HepG2 (cell line): ENCODE measurements around the gene P2RX5. TPM values are rescaled to one million over a fixed set of nuclear protein-coding genes. Genes with fewer than 3 reads are reported as not detected.

Experiments used
- AGO1 ChIP-seq: fragments of 200-400 bp; formaldehyde crosslinking; IDR thresholded peaks from 2 replicates; pipeline ENCODE4 v1.6.1; 2017; ENCODE audit warnings: mild to moderate bottlenecking, low read depth, low read length, moderate library complexity; ENCODE audit not compliant: poor library complexity, severe bottlenecking
- ARID3A ChIP-seq: IDR thresholded peaks from 2 replicates; pipeline ENCODE4 v1.6.1; 2012; ENCODE audit warnings: low read depth, low read length, improper control_type of control experiment
- ARNT ChIP-seq: fragments of 450-650 bp; IDR thresholded peaks from 2 replicates; pipeline ENCODE4 v1.6.1; 2017
- ATF1 ChIP-seq: IDR thresholded peaks from 2 replicates; pipeline ENCODE4 v1.6.1; 2016; ENCODE audit warnings: mild to moderate bottlenecking, control low read depth
- ETV6 ChIP-seq: sonication (generic); formaldehyde crosslinking; conservative IDR thresholded peaks from 2 replicates; pipeline ENCODE4 v1.4.0; 2020; ENCODE audit warnings: missing genetic modification reagents
- FIP1L1 ChIP-seq: fragments of 200-400 bp; formaldehyde crosslinking; IDR thresholded peaks from 2 replicates; pipeline ENCODE4 v1.6.1; 2018; ENCODE audit warnings: low read depth, mild to moderate bottlenecking, low read length, moderate library complexity, borderline replicate concordance; ENCODE audit not compliant: insufficient read depth
- FOSL1 ChIP-seq: sonication (generic); formaldehyde crosslinking; IDR thresholded peaks from 2 replicates; pipeline ENCODE4 v1.9.0; 2021; ENCODE audit warnings: missing genetic modification reagents, borderline replicate concordance
- FOXO1 ChIP-seq: sonication (generic); formaldehyde crosslinking; IDR thresholded peaks from 2 replicates; pipeline ENCODE4 v1.4.0; 2020; ENCODE audit warnings: missing genetic modification reagents
- HNRNPLL ChIP-seq: fragments of 200-400 bp; formaldehyde crosslinking; IDR thresholded peaks from 2 replicates; pipeline ENCODE4 v1.6.1; 2017; ENCODE audit warnings: mild to moderate bottlenecking, low read depth, low read length; ENCODE audit not compliant: poor library complexity, severe bottlenecking
- MXD3 ChIP-seq: IDR thresholded peaks from 2 replicates; pipeline ENCODE4 v1.6.1; 2016; ENCODE audit warnings: mild to moderate bottlenecking, missing biosample characterization, missing genetic modification reagents
- RELA ChIP-seq: sonication (generic); formaldehyde crosslinking; IDR thresholded peaks from 2 replicates; pipeline ENCODE4 v1.4.0; 2020; ENCODE audit warnings: missing genetic modification reagents
- RNF2 ChIP-seq: fragments of 450-650 bp; conservative IDR thresholded peaks from 2 replicates; pipeline ENCODE4 v1.6.1; 2016; ENCODE audit warnings: low read depth
- SMAD9 ChIP-seq: sonication (generic); formaldehyde crosslinking; IDR thresholded peaks from 2 replicates; pipeline ENCODE4 v1.5.1; 2020; ENCODE audit warnings: mild to moderate bottlenecking, missing genetic modification reagents
- TIGD3 ChIP-seq: sonication (generic); formaldehyde crosslinking; IDR thresholded peaks from 2 replicates; pipeline ENCODE4 v1.5.1; 2020; ENCODE audit warnings: mild to moderate bottlenecking, missing genetic modification reagents, borderline replicate concordance
- UBTF ChIP-seq: sonication (generic); formaldehyde crosslinking; IDR thresholded peaks from 2 replicates; pipeline ENCODE4 v1.4.0; 2020; ENCODE audit warnings: mild to moderate bottlenecking, missing genetic modification reagents
- ZNF18 ChIP-seq: sonication (generic); formaldehyde crosslinking; IDR thresholded peaks from 2 replicates; pipeline ENCODE4 v1.8.0; 2022; ENCODE audit warnings: mild to moderate bottlenecking, missing genetic modification reagents; ENCODE audit not compliant: insufficient replicate concordance
- ZNF44 ChIP-seq: sonication (generic); formaldehyde crosslinking; IDR thresholded peaks from 2 replicates; pipeline ENCODE4 v1.5.1; 2020; ENCODE audit warnings: mild to moderate bottlenecking, missing genetic modification reagents
- ZNF546 ChIP-seq: sonication (generic); formaldehyde crosslinking; conservative IDR thresholded peaks from 2 replicates; pipeline ENCODE4 v1.8.1; 2023; ENCODE audit warnings: mild to moderate bottlenecking, missing genetic modification reagents
- ZNF7 ChIP-seq: IDR thresholded peaks from 2 replicates; pipeline ENCODE4 v1.6.1; 2016; ENCODE audit warnings: missing biosample characterization, missing genetic modification reagents
- ZNF766 ChIP-seq: sonication (generic); formaldehyde crosslinking; IDR thresholded peaks from 2 replicates; pipeline ENCODE4 v1.5.0; 2020; ENCODE audit warnings: missing genetic modification reagents, borderline replicate concordance
- ZNF792 ChIP-seq: IDR thresholded peaks from 2 replicates; pipeline ENCODE4 v1.6.1; 2016
- ZZZ3 ChIP-seq: sonication (generic); formaldehyde crosslinking; IDR thresholded peaks from 2 replicates; pipeline ENCODE4 v1.4.0; 2020; ENCODE audit warnings: missing genetic modification reagents, mild to moderate bottlenecking, borderline replicate concordance
- polyA plus RNA-seq, 8 experiments: library from polyadenylated mRNA; depleted of rRNA in 3 of 8; stranded (reverse) in 7 of 8; unstranded in 1 of 8; fragments of >200 nt; fragmentation: Illumina TruSeq in 4 of 8; extraction: Trizol in 4 of 8; gene quantifications; 2 replicates each; pipeline versions ENCODE4 v1.2.1 to v1.2.3, GENCODE V29; 2011 to 2016; ENCODE audit warnings: low read depth in 4 of 8, missing spikeins in 1 of 8, mixed read lengths in 1 of 8; ENCODE audit not compliant: insufficient read depth in 1 of 8
- total RNA-seq, 5 experiments: library from RNA; depleted of rRNA; stranded (reverse); fragments of >200 nt; fragmentation: Illumina TruSeq; extraction: Trizol; gene quantifications; 2 replicates each; pipeline ENCODE4 v1.2.3, GENCODE V29; 2016; ENCODE audit warnings: low read depth in 1 of 5

The P2RX5 gene
- total and polyA plus RNA-seq, 2 of the 13 experiments (the other 11 are each of a cell fraction or from before 2014, with no cell fraction given): 0.95 to 1.7 TPM

- TF ChIP-seq ARID3A (no peak), MXD3 (CRISPR knock-in tag) (no peak), ATF1 (CRISPR knock-in tag) (0 out of 2 replicates have a peak, but pooled peaks have one; percentile 36), ZNF792 (CRISPR knock-in tag) (no peak), FOSL1 (no peak), UBTF (CRISPR knock-in tag) (0 out of 2 replicates have a peak, but pooled peaks have one; percentile 19), ETV6 (CRISPR knock-in tag) (peak; percentile 95), ZNF44 (CRISPR knock-in tag) (no peak), RNF2 (no peak), ARNT (no peak), TIGD3 (CRISPR knock-in tag) (no peak), ZNF18 (no peak), AGO1 (no peak), FIP1L1 (no peak), HNRNPLL (peak; percentile 27), ZNF7 (CRISPR knock-in tag) (no peak), RELA (no peak), ZNF766 (CRISPR knock-in tag) (no peak), ZZZ3 (no peak), SMAD9 (CRISPR knock-in tag) (no peak), FOXO1 (no peak), ZNF546 (CRISPR knock-in tag) (no peak)
Observed at GRCh38 chr17:3641717-3642486, 54.1 kb downstream of the P2RX5 start (continued).
